HG03432 (cell line): ENCODE measurements around the gene CELA2B.
"Not testable (repeated sequence)": the region's sequence is repeated elsewhere in the genome, so short reads cannot be mapped to it uniquely, and the experiment has no call there.

Experiments used
- ATAC-seq: cut with Tn5 transposase; IDR thresholded peaks from one replicate; pipeline ENCODE4 v1.9.1; 2021; ENCODE audit warnings: mild to moderate bottlenecking, moderate library complexity; ENCODE audit not compliant: unreplicated experiment

CELA2B gene

DNA sequence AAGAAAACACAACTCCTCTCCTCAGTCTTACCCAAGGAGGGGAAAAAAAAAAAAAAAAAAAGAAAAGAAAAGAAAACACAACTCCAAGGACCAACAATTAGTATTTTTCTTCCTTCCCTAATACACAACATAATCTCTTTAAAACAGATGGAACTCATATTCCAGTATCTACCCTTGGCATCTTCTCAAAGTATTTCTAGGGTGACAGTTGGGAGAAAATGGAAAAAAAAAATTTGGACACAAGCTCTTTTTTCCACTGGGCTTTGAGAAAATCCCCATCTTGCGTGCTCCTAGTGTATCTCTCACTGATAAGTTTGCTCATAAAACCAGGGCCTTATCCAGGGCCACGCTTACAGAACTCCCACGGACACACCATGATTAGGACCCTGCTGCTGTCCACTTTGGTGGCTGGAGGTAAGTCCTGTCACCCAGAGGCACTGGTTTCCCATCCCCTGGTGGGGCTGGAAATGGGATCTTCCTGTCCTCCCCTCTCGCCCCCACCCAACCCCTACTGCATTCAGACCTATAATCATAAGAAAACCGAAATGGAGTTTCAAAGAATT is at the start of gene CELA2B:
TSS of gene CELA2B (plus strand) at position 353 of the 563 bp plus-strand sequence. CDS start at position 375, 22 bp downstream.
- ATAC-seq, result no peak

DNA sequence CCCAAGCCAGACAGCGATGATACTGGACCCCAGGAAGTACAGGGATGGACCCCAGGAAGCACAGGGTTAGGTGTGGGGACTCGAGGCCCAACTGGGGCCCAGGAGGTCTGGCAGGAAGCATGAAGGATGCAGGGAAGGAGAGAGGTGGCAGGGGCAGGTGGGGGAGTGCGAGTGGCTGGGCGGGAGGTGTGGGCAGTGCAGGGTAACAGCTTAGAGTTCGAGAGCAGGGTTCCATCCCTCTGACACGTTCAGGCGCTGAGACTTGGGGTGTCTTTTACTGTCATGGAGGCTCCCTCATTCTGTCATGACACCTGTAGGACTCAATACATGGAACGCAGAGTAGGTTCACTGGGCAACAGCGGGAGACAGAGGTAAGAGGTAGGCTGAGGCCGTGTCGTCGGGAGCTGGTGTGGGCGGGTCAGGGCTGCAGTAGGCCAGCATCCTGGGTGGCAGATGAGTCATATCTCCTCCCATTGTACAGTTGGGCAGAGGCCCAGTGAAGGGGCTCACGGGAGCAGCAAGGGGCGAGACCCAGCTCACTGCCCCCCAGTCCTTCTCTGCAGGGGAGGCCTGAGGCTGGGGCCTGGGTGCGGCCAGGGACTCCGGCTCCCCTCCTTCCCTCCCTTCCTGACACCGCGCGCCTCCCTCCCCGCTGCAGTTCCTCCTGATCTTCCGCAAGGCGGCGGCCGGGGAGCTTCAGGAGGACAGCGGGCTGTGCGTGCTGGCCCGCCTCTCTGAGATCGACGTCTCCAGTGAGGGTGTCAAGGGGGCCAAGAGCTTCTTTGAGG is 49.2 kb upstream of the CELA2B start:
- no peak for ATAC-seq

GRCh38 chr1:15427280-15427666 is 48.6 kb upstream of the CELA2B start:
- ATAC-seq, result no peak

GRCh38 chr1:15428252-15428651 is 47.7 kb upstream of the CELA2B start:
- ATAC-seq, result not testable (repeated sequence)

GRCh38 chr1:15428815-15429435 is 47.0 kb upstream of the CELA2B start:
- no peak for ATAC-seq

GRCh38 chr1:15429701-15430149 is 46.2 kb upstream of the CELA2B start:
- ATAC-seq, result no peak

DNA sequence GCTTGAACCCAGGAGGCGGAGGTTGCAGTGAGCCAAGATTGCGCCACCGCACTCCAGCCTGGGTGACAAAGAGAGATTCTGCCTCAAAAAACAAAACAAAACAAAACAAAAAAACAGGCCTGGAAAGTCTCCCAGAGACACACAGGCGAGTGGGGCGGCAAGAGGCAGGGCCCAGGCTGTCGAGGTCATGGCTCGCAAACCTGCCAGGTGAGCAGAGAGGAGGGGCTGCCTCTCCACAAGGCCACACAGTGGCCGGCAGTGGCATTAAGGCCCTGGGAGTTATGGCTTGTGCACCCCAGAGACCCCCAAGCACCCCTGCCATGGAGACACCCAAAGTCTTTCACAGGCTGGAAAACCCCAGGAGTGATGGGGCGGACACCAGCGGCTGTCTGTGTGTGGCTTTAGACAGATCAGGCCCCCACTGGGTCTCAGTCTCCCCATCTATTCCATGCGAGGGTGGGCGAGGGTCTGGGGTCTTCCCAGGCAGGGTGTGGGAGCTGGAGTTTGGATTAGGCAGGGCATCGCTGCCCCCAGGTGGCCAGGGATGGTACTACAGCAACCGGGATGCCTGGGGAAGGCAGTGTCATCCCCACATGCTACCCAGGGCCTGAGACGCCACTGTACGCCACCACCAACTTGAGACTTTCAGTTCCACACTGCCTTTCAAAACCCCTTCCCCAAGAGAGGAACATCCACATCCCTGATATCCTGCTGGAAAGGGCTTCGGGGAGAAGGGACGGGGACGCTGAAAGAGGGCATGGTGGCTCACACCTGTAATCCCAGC is 44.9 kb upstream of the CELA2B start:
- ATAC-seq, result no peak

DNA sequence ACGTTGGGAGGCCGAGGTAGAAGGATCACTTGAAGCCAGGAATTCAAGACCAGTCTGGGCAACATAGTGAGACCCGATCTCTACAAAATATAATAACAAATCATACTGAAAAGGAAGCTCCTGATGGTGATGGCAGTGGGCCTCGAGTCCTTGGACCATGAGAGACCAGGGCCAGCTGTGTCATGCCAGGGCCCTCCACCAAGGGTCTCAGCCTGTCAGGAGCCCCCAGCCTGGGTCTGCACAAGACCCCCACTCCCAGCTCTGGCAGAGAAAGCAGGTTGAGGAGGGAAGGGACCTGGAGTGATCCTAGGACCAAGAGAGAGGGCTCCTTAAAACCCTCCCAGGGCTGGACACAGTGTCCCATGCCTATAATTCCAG is 44.3 kb upstream of the CELA2B start:
- no peak for ATAC-seq

DNA sequence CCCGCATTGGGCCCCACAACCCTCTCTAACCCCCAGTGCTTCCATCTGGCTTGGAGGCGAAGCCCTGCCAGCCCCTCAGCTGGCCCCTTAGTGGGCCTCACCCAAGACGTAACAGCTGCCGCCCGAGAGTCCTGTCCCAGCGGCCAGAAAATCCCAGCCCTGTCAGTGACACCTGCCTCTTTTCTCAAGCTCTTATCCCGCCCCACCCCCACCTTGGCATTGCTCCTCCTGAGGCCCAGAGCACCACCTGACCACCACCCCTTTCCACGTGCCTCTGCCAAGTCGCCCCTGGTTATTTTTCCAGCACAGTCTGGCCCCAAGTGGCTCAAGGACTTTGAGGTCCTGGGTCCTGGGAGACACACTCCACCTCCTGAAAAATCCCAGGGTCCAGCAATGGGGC is 43.6 kb upstream of the CELA2B start:
- no peak for ATAC-seq

GRCh38 chr1:15433471-15433870 is 42.4 kb upstream of the CELA2B start:
- ATAC-seq, result no peak

- ATAC-seq, result not testable (repeated sequence)
Measured at GRCh38 chr1:15434739-15435138, 41.2 kb upstream of the CELA2B start.

DNA sequence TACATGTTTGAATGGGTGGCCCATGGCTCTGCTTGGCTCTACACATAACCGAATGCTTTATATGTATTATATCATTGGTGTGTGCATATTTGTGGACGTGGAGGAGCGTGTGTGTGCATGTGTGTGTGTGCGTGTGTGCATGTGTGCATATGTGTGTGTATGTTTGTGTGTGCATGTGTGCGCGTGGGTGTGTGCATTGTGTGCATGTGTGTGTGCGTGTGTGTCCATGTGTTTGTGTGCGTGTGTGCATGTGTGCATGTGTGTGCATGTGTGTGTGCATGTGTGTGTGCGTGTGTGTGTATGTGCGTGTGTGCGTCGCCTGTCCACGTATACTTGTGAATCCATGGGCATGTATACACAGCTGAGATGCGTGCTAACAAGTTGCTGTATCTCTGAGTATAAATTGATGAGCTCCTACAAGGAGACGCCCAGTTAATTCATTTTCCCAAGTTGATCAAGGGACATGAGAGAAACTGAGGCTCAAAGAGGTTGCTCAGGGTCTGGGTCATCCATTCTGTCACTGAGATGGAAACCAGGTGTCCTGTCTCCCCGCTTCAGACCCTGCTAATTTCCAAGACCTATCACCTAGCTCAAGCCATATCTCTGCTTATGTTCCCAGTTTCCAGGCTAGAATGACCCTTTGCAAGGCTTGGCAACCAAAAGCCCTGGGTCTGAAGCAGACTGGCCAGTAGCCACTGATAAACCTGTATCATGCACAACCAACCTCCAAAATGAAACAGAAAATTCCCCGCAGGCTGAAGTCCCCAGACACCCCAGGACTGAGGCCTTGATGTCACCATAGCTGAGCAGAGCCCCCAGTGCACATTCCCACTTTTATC is 40.4 kb upstream of the CELA2B start:
- ATAC-seq, result no peak

DNA sequence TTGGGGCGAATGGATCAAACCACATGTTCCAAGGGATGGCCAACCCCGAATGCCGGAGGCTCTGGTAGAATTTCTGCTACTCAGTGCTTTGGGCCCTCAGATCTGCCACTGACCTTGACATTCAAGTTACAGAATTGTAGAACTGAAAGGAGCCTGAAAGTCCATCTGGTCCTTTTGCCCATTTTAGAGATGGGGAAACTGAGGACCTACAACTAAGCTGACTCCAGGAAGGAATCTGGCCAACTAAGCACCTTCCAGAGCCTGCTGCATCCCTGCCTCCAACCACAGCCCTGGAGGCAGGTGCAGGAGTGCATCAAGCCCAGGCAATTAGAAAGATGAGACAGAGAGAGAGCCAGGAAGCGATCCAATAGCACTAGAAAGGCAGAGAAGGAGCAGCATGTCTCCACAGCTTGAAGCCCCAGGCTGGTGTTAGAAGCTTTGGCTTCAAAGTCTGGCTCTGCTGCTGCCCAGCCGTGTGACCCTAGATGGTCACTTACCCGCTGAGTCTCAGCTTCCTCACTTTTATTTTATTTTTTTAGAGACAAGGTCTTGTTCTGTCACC is 38.9 kb upstream of the CELA2B start:
- ATAC-seq, result no peak

DNA sequence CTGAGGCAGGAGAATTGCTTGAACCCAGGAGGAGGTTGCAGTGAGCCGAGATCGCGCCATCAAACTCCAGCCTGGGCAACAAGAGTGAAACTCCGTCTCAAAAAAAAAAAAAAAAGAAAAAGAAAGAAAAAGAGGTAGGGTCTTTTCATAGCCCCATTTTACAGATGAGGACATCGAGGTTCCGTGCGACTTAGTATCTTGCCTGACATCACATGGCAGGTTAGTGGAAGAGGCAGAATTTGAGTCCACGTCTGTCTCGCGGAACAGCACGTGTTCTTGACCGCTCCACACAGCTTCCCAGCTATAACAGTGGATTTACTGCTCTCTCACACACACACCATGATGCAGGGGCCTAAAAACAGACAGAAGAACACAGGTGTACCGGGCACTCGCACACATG is 36.6 kb upstream of the CELA2B start:
- no peak for ATAC-seq

DNA sequence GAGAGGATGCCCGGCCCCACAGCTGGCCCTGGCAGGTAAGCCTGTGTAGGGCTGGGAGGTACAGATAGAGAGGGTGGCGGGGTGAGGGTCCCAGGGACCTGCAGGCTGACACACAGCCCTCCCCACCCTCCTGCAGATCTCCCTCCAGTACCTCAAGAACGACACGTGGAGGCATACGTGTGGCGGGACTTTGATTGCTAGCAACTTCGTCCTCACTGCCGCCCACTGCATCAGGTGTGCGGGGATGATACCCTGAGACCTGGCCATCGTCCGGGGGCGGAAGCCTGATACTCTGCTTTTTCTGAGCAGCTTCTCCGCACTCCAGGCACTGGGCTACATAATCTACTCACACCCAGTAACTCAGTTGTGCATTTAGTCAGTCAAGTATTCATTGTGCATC is 35.5 kb upstream of the CELA2B start:
- ATAC-seq, result no peak

DNA sequence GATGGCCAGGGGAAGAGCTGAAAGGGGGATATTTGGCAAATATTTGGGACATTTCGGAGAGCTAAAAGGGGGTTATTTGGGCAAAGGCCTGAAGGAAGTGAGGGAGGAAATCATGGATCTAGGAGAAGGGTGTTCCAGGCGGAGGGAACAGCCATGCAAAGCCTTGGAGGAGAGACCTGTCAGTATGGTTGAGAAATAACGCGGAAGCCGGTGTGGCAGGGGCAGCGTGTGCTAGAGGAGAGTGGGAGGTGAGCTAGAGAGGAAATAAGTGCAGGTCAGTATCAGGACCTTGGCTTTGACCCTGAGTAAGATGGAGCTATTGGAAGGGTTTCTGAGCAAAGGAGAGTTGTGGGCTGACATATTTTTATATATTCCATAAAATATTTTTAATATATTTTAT is 34.7 kb upstream of the CELA2B start:
- no peak for ATAC-seq

- no peak for ATAC-seq
Measured at GRCh38 chr1:15442119-15442518, 33.8 kb upstream of the CELA2B start.

DNA sequence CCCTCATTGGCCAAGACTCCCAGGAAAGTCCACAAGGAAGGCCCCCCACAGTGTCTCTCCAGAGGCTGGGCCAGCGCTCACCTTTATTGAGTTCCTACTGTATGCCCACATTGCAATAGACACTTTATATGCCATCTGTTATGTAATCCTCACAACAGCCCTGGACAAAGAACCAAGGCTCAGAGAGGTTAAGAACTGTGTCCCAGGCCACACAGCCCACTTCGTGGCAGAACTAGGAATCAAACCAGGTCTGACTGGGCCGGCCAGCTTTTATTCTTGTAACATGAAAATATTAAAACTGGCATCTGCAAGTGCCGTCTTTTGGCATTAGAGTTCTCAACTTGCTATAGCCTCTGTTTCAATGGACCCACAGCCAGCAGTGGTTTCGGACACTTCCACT is 33.1 kb upstream of the CELA2B start:
- no peak for ATAC-seq

- ATAC-seq, result no peak
Measured at GRCh38 chr1:15443281-15443680, 32.6 kb upstream of the CELA2B start.
